Measurements from ENCODE around the gene PPM1D.
A peak's percentile ranks its signal among the peaks of the same experiment; 100 is the strongest.
"Not testable (repeated sequence)": the region's sequence is repeated elsewhere in the genome, so short reads cannot be mapped to it uniquely, and the experiment has no call there.

PPM1D gene

GRCh38 chr17:60599620-60600489 lies at the start of gene PPM1D:
TSS of gene PPM1D (plus strand) at chr17:60600193. CDS start at chr17:60600415, 222 bp downstream.
- DNase-seq (ENCODE audit: low read depth): peak; percentile 98

GRCh38 chr17:60552255-60552654 lies 47.7 kb upstream of the PPM1D start:
- DNase-seq (ENCODE audit: low read depth): not testable (repeated sequence)

- peak; percentile 77 for DNase-seq (ENCODE audit: low read depth)
Observed at GRCh38 chr17:60554377-60554788, 45.6 kb upstream of the PPM1D start.

GRCh38 chr17:60555786-60556185 lies 44.2 kb upstream of the PPM1D start:
- no peak for DNase-seq (ENCODE audit: low read depth)

GRCh38 chr17:60557805-60558204 lies 42.2 kb upstream of the PPM1D start:
- no peak for DNase-seq (ENCODE audit: low read depth)

- no peak for DNase-seq (ENCODE audit: low read depth)
Observed at GRCh38 chr17:60559659-60559994, 40.4 kb upstream of the PPM1D start.

- no peak for DNase-seq (ENCODE audit: low read depth)
Observed at GRCh38 chr17:60559995-60560859, 39.8 kb upstream of the PPM1D start.

GRCh38 chr17:60560860-60561257 lies 39.1 kb upstream of the PPM1D start:
- no peak for DNase-seq (ENCODE audit: low read depth)

- DNase-seq (ENCODE audit: low read depth): no peak
Observed at GRCh38 chr17:60562421-60562820, 37.6 kb upstream of the PPM1D start.

GRCh38 chr17:60563743-60564142 lies 36.2 kb upstream of the PPM1D start:
- DNase-seq (ENCODE audit: low read depth): no peak

GRCh38 chr17:60565233-60565632 lies 34.8 kb upstream of the PPM1D start:
- no peak for DNase-seq (ENCODE audit: low read depth)

- no peak for DNase-seq (ENCODE audit: low read depth)
Observed at GRCh38 chr17:60573236-60574051, 26.5 kb upstream of the PPM1D start.

GRCh38 chr17:60577147-60577915 lies 22.7 kb upstream of the PPM1D start:
- peak; percentile 51 for DNase-seq (ENCODE audit: low read depth)

- no peak for DNase-seq (ENCODE audit: low read depth)
Observed at GRCh38 chr17:60579090-60579489, 20.9 kb upstream of the PPM1D start.

GRCh38 chr17:60579551-60579950 lies 20.4 kb upstream of the PPM1D start:
- no peak for DNase-seq (ENCODE audit: low read depth)

GRCh38 chr17:60583008-60583407 lies 17.0 kb upstream of the PPM1D start:
- DNase-seq (ENCODE audit: low read depth): no peak

GRCh38 chr17:60585887-60586286 lies 14.1 kb upstream of the PPM1D start:
- DNase-seq (ENCODE audit: low read depth): no peak

- no peak for DNase-seq (ENCODE audit: low read depth)
Observed at GRCh38 chr17:60586288-60586974, 13.6 kb upstream of the PPM1D start.

- DNase-seq (ENCODE audit: low read depth): no peak
Observed at GRCh38 chr17:60590070-60590469, 9.9 kb upstream of the PPM1D start.

- no peak for DNase-seq (ENCODE audit: low read depth)
Observed at GRCh38 chr17:60592750-60593149, 7.2 kb upstream of the PPM1D start.
